ENCODE data around the gene SPIRE2.
"Not testable (repeated sequence)": the region's sequence is repeated elsewhere in the genome, so short reads cannot be mapped to it uniquely, and the experiment has no call there.

SPIRE2 gene

GRCh38 chr16:89828199-89828869 is at the start of gene SPIRE2:
Gene SPIRE2 (plus strand): TSS chr16:89828475. CDS start chr16:89828551, 76 bp downstream.
- Histone ChIP-seq H3K36me3 (ENCODE audit: control insufficient read depth, insufficient read depth, low read length) (no peaks in the 10 kb centered on the region), H3K4me1 (ENCODE audit: control insufficient read depth, insufficient read depth, low read length) (peaks cover 4% of the 10 kb centered on the region), H3K9ac (ENCODE audit: low read depth, low read length) (peak within 1 kb of the TSS; percentile 24), H3K4me3 (ENCODE audit: low read depth, low read length) (peak within 1 kb of the TSS; percentile 74), H3K9me3 (ENCODE audit: control insufficient read depth, insufficient read depth, low read length) (no peaks in the 10 kb centered on the region), H3K27me3 (ENCODE audit: control insufficient read depth, insufficient read depth, low read length) (no peaks in the 10 kb centered on the region)

GRCh38 chr16:89779231-89779908 is 48.9 kb upstream of the SPIRE2 start:
- Histone ChIP-seq H3K4me3 (ENCODE audit: low read depth, low read length) (no peak overlapping the region), H3K36me3 (ENCODE audit: control insufficient read depth, insufficient read depth, low read length) (peaks cover 55% of the 10 kb centered on the region), H3K9me3 (ENCODE audit: control insufficient read depth, insufficient read depth, low read length) (no peaks in the 10 kb centered on the region), H3K4me1 (ENCODE audit: control insufficient read depth, insufficient read depth, low read length) (peaks cover 5% of the 10 kb centered on the region), H3K9ac (ENCODE audit: low read depth, low read length) (no peak overlapping the region), H3K27me3 (ENCODE audit: control insufficient read depth, insufficient read depth, low read length) (no peaks in the 10 kb centered on the region)

GRCh38 chr16:89779909-89780305 is 48.4 kb upstream of the SPIRE2 start:
- no peak overlapping the region for H3K9ac ChIP-seq (ENCODE audit: low read depth, low read length)
- H3K4me3 ChIP-seq (ENCODE audit: low read depth, low read length), result no peak overlapping the region
- no peaks in the 10 kb centered on the region for H3K27me3 ChIP-seq (ENCODE audit: control insufficient read depth, insufficient read depth, low read length)
- H3K36me3 ChIP-seq (ENCODE audit: control insufficient read depth, insufficient read depth, low read length), result peaks cover 53% of the 10 kb centered on the region
- no peaks in the 10 kb centered on the region for H3K9me3 ChIP-seq (ENCODE audit: control insufficient read depth, insufficient read depth, low read length)
- peaks cover 5% of the 10 kb centered on the region for H3K4me1 ChIP-seq (ENCODE audit: control insufficient read depth, insufficient read depth, low read length)

GRCh38 chr16:89782489-89782888 is 45.8 kb upstream of the SPIRE2 start:
- Histone ChIP-seq H3K36me3 (ENCODE audit: control insufficient read depth, insufficient read depth, low read length) (peaks cover 54% of the 10 kb centered on the region), H3K9ac (ENCODE audit: low read depth, low read length) (no peak overlapping the region), H3K4me1 (ENCODE audit: control insufficient read depth, insufficient read depth, low read length) (peaks cover 5% of the 10 kb centered on the region), H3K4me3 (ENCODE audit: low read depth, low read length) (no peak overlapping the region), H3K9me3 (ENCODE audit: control insufficient read depth, insufficient read depth, low read length) (no peaks in the 10 kb centered on the region), H3K27me3 (ENCODE audit: control insufficient read depth, insufficient read depth, low read length) (no peaks in the 10 kb centered on the region)

GRCh38 chr16:89783952-89784351 is 44.3 kb upstream of the SPIRE2 start:
- not testable (repeated sequence) for H3K4me3 ChIP-seq (ENCODE audit: low read depth, low read length); H3K4me1 ChIP-seq (ENCODE audit: control insufficient read depth, insufficient read depth, low read length); H3K9ac ChIP-seq (ENCODE audit: low read depth, low read length); H3K27me3 ChIP-seq (ENCODE audit: control insufficient read depth, insufficient read depth, low read length); H3K9me3 ChIP-seq (ENCODE audit: control insufficient read depth, insufficient read depth, low read length)
- peaks cover 52% of the 10 kb centered on the region for H3K36me3 ChIP-seq (ENCODE audit: control insufficient read depth, insufficient read depth, low read length)

- Histone ChIP-seq H3K27me3 (ENCODE audit: control insufficient read depth, insufficient read depth, low read length) (no peaks in the 10 kb centered on the region), H3K4me3 (ENCODE audit: low read depth, low read length) (no peak overlapping the region), H3K9me3 (ENCODE audit: control insufficient read depth, insufficient read depth, low read length) (no peaks in the 10 kb centered on the region), H3K9ac (ENCODE audit: low read depth, low read length) (no peak overlapping the region), H3K36me3 (ENCODE audit: control insufficient read depth, insufficient read depth, low read length) (peaks cover 52% of the 10 kb centered on the region), H3K4me1 (ENCODE audit: control insufficient read depth, insufficient read depth, low read length) (peaks cover 3% of the 10 kb centered on the region)
Measured at GRCh38 chr16:89784406-89784805, 43.9 kb upstream of the SPIRE2 start.

- Histone ChIP-seq H3K4me3 (ENCODE audit: low read depth, low read length) (no peak overlapping the region), H3K27me3 (ENCODE audit: control insufficient read depth, insufficient read depth, low read length) (no peaks in the 10 kb centered on the region), H3K36me3 (ENCODE audit: control insufficient read depth, insufficient read depth, low read length) (peaks cover 50% of the 10 kb centered on the region), H3K9me3 (ENCODE audit: control insufficient read depth, insufficient read depth, low read length) (no peaks in the 10 kb centered on the region), H3K4me1 (ENCODE audit: control insufficient read depth, insufficient read depth, low read length) (no peaks in the 10 kb centered on the region), H3K9ac (ENCODE audit: low read depth, low read length) (no peak overlapping the region)
Measured at GRCh38 chr16:89785523-89786155, 42.6 kb upstream of the SPIRE2 start.

- H3K27me3 ChIP-seq (ENCODE audit: control insufficient read depth, insufficient read depth, low read length), result no peaks in the 10 kb centered on the region
- no peaks in the 10 kb centered on the region for H3K4me1 ChIP-seq (ENCODE audit: control insufficient read depth, insufficient read depth, low read length)
- H3K36me3 ChIP-seq (ENCODE audit: control insufficient read depth, insufficient read depth, low read length), result peaks cover 58% of the 10 kb centered on the region
- no peaks in the 10 kb centered on the region for H3K9me3 ChIP-seq (ENCODE audit: control insufficient read depth, insufficient read depth, low read length)
- no peak overlapping the region for H3K4me3 ChIP-seq (ENCODE audit: low read depth, low read length)
- H3K9ac ChIP-seq (ENCODE audit: low read depth, low read length), result no peak overlapping the region
Measured at GRCh38 chr16:89786474-89787364, 41.6 kb upstream of the SPIRE2 start.

GRCh38 chr16:89787365-89787805 is 40.9 kb upstream of the SPIRE2 start:
- Histone ChIP-seq H3K9ac (ENCODE audit: low read depth, low read length) (no peak overlapping the region), H3K4me1 (ENCODE audit: control insufficient read depth, insufficient read depth, low read length) (no peaks in the 10 kb centered on the region), H3K9me3 (ENCODE audit: control insufficient read depth, insufficient read depth, low read length) (no peaks in the 10 kb centered on the region), H3K36me3 (ENCODE audit: control insufficient read depth, insufficient read depth, low read length) (peaks cover 65% of the 10 kb centered on the region), H3K27me3 (ENCODE audit: control insufficient read depth, insufficient read depth, low read length) (no peaks in the 10 kb centered on the region), H3K4me3 (ENCODE audit: low read depth, low read length) (no peak overlapping the region)

- H3K27me3 ChIP-seq (ENCODE audit: control insufficient read depth, insufficient read depth, low read length), result no peaks in the 10 kb centered on the region
- H3K4me3 ChIP-seq (ENCODE audit: low read depth, low read length), result no peak overlapping the region
- no peak overlapping the region for H3K9ac ChIP-seq (ENCODE audit: low read depth, low read length)
- peaks cover 64% of the 10 kb centered on the region for H3K36me3 ChIP-seq (ENCODE audit: control insufficient read depth, insufficient read depth, low read length)
- H3K4me1 ChIP-seq (ENCODE audit: control insufficient read depth, insufficient read depth, low read length), result no peaks in the 10 kb centered on the region
- H3K9me3 ChIP-seq (ENCODE audit: control insufficient read depth, insufficient read depth, low read length), result no peaks in the 10 kb centered on the region
Measured at GRCh38 chr16:89791278-89791995, 36.8 kb upstream of the SPIRE2 start.

GRCh38 chr16:89793092-89793491 is 35.2 kb upstream of the SPIRE2 start:
- H3K27me3 ChIP-seq (ENCODE audit: control insufficient read depth, insufficient read depth, low read length), result not testable (repeated sequence)

More at GRCh38 chr16:89793092-89793491, 35.2 kb upstream of the SPIRE2 start:
- peaks cover 53% of the 10 kb centered on the region for H3K36me3 ChIP-seq (ENCODE audit: control insufficient read depth, insufficient read depth, low read length)
- not testable (repeated sequence) for H3K4me1 ChIP-seq (ENCODE audit: control insufficient read depth, insufficient read depth, low read length); H3K4me3 ChIP-seq (ENCODE audit: low read depth, low read length); H3K9me3 ChIP-seq (ENCODE audit: control insufficient read depth, insufficient read depth, low read length); H3K9ac ChIP-seq (ENCODE audit: low read depth, low read length)

Data from iPS-15b (cell line).